Measurements from ENCODE around the gene SUGP2. TPM values are rescaled to one million over a fixed set of nuclear protein-coding genes. Genes with fewer than 3 reads are reported as not detected.

Gene SUGP2
- total RNA-seq, 1 donor from 2014 or later = 11.0 TPM

DNA sequence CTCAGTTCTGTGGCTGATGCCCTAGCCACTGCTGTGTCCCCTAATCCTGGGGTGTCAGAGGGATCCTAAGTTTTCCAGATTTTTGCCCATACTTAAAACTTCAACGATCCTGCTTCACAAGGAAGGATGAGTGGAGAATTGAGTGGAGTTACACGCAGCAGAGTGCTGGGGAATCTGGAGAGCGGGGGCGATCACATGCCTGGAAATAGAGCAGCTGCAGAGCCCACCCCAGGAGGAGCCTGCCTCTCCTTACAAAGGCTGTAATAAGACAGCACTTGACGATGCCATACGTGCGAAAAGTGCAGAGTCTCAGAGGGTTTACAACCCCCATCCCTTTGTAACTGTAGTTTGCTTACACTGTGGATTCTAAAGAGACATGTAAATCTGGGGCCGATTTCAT lies 40.6 kb downstream of the SUGP2 start:
- DNase-seq (ENCODE audit: low read depth in 2 of 2) = no peak

DNA sequence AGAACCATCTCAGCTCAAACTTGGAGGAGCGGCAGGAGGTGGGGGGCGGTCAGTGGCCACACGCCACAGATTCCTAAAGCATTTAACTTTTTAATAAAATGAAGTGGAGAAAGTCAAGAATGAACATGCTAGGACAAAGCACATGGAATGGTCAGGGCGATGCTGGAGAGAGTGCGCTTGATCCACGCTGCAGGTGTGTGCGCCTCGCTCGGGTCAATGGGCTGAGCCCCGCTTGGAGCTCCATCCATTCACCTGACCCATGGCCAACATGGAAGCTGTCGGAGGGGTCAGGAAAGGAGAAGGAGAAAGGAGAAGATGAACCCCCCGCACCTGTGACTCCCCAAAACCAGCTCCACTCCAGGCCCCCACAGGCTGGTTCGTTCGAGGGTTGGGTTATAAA lies 41.8 kb downstream of the SUGP2 start:
- DNase-seq (ENCODE audit: low read depth in 2 of 2) = no peak

DNA sequence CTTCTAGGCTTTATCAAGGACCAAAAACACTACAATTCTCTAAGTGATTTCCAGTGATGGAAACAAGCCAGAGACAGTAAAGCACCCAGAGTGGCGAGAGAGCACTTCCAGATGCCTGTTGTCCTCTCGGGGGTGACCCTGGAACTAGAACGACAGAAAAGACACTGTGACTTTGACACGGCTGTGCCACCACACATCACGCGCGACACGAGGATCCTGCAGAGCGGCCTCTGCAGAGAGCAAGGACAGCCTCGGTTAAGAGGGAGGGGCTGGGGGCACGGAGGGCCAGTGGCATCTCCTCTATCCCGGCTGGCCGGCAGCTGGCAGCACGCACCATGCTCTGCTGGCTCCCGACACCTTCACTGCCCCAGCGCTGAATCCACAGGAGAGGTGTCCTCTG lies 42.3 kb downstream of the SUGP2 start:
- no peak for DNase-seq (ENCODE audit: low read depth in 2 of 2)

DNA sequence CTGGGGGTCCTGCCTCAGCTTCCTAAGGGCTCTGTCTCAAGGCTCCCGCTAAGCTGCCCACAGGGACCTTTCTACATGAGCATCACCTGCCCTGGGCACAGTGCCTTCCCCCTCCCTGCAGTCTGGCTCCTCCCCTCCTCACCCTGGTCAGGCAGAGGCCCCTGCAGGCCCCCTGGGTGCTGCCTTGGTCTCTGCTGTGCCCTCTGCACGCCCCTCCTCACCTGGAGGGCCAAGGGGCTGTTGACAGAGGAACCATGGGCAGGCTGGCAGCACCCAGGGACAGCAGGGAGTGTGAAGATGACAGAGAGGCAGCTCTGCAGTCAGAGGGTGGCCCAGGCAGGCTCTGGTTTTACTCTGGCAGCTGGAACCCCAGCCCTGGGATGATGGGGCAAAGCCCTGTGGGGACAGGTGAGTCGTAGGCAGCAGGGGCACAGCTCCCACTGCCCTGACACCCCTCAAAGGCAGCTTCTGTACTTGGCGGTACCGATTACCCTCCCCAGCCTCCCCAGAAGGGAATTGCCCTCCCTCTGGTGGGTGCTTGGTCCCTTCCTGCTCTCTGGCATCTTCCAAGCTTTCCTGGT lies 43.1 kb downstream of the SUGP2 start:
- DNase-seq (ENCODE audit: low read depth in 2 of 2) = no peak

DNA sequence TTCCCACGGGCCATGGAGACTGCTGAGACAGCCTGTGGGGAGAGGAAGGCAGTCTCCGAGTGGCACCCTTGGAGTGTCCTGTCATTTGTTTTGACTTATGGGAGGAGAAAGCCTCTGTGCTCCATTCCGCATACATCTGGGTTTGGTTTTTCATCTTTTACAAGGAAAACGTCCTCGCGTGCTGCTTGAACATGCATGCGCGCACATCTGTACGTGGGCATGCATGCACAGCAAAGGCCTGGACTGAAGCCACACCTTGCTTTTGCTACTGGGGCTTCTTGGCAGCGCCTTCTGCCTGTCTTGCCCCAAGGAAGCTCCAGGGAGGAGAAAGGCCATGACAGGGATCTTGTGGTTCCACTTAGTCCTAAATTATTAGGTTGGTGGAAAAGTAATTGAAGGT lies 44.0 kb downstream of the SUGP2 start:
- no peak for DNase-seq (ENCODE audit: low read depth in 2 of 2)

DNA sequence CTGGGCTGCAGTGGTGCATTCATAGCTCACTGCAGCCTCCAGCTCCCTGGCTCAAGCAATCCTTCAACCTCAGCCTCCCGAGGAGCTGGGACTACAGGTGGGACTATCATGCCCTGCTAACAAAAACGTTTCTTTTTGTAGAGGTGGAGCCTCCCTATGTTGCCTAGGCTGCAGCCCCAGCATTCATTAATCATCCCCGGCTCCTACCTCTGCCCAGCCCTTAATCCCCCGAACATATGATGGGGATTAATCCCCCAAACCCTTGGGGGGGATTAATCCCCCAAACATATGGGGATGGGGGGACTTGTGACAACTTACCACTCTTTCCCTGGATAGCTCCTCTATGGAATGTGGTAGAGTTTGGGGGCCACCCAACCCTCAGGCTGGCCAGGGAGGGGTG lies 45.9 kb downstream of the SUGP2 start:
- DNase-seq (ENCODE audit: low read depth in 2 of 2) = no peak

DNA sequence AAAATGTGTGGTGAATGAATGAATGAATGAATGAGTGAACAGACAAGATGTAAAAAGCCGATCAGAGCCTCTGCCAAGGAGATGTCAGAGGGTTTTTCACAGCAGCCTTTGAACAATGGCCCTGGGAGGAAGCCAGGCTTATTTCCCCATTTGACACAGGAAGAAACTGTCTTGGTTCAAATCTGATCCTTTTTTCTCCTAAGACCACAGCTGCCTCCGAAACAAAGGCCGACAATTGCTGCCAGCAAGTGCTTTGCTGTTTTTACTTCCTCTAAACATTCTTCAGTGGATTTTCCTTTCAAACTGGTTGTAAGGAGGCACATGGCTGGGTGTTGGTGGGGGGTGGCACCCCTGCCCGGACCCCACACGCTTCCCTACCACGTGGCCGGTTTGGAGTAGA lies 48.1 kb downstream of the SUGP2 start:
- peak in 1 of 2 donors; percentile 88 for DNase-seq (ENCODE audit: low read depth in 2 of 2)

DNA sequence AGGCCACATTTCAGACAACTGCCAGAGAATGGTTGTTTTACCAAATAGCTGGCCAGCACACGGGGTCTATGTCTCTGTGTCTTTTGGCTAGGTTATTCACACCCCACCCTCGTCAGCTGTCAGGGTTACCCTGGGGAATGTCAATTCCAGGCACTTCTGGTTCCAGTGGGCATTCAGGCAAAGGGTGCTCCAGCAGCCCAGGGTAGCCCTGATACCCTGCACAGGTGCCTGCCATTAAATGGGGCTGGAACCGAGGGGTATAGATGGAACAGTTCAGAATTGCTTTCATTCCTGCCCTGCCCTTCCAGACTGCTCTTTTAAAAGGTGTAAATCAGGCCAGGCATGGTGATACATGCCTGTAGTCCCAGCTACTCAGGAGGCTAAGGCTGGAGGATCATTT lies 49.1 kb downstream of the SUGP2 start:
- DNase-seq (ENCODE audit: low read depth in 2 of 2) = no peak

DNA sequence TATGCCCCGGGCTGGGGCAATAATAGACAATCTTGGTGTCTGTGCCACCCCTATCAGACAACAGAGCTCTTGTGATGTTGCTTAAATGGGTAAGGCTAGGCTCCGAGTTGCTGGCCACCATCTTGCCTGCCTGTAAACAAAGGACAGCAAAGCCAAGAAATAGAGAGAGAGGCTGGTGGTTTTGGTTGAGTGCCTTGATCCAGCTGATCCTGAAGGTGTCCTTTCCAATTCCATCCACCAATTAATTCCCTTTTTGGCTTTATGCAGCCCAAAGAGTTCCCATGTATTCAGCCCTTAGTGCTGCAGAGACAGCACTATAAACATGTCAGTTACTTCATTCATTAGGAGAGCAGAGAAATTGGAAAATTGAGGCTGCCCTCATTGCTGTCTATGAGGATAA lies 50.6 kb downstream of the SUGP2 start:
- DNase-seq (ENCODE audit: low read depth in 2 of 2) = no peak

DNA sequence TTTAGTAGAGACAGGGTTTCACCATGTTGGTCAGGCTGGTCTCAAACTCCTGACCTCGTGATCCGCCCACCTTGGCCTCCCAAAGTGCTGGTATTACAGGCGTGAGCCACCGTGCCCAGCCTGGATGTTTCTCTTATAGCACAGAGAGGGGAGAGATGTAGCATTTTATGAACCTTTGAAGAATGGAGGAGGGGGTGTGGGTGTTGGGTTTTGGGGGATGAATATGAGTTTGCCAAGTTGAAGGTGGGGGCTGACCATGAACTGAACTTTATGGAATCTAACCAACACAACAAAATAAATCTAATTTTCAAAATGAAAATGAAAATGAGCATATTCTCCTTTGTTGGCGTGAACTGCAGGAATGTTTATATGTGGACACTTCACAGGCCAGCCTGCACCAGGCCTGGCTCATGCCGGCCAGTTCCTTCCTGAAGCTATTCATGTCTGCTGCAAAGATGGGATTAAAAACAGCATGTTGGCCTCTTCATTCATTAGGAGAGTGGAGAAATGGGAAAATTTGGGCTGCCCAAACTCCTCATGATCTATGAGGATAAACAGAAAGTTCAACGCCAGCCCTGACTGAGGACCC lies 52.8 kb downstream of the SUGP2 start:
- DNase-seq (ENCODE audit: low read depth in 2 of 2) = peak in 1 of 2 donors; percentile 37

DNA sequence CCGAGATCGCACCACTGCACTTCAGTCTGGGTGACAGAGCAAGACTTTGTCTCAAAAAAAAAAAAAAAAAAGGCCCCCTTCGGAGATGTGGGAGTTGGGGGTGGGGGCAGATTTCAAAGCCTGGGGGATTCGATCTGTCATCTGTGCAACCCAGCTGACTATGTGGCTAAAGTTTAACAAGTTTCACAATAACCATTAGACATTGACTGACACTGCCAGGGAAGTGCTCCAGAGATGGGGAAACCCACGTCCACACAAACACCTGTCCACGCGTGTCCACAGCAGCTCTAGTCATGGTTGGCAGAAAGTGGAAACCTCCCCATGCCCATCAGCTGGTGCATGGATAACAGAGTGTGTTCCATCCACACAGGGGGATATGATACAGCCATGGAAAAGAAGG lies 54.7 kb downstream of the SUGP2 start:
- no peak for DNase-seq (ENCODE audit: low read depth in 2 of 2)

DNA sequence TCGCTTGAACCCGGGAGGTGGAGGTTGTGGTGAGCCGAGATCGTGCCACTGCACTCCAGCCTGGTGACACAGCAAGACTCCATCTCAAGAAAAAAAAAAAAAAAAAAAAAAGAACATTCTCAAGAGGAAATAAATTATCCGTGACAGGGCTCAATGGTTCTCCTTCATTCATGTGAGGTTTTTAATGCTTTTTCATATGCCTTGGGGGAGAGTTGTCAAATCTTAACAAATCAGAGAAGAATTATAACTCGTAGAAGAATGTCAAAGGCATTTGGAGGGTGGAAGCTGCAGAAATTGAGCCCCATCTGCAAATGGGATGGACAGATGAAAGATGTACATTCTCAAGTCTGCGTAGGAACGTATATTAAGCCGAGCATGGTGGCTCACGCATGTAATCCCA lies 57.4 kb downstream of the SUGP2 start:
- no peak for DNase-seq (ENCODE audit: low read depth in 2 of 2)

DNA sequence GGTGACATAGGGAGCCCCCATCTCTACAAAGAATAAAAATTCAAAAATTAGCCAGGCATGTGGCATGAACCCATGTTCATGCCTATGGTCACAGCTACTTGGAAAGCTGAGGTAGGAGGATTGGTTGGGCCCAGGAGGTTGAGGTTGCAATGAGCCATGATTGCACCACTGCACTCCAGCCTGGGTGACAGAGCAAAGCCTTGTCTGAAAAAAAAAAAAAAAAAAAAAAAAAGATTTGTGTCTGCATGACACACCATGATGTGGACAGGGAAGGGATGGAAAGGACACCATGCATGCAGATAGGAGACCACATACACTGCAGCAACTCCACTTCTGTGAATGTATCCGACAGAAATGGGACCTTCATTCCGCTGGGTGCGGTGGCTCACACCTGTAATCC lies 58.3 kb downstream of the SUGP2 start:
- DNase-seq (ENCODE audit: low read depth in 2 of 2) = no peak

DNA sequence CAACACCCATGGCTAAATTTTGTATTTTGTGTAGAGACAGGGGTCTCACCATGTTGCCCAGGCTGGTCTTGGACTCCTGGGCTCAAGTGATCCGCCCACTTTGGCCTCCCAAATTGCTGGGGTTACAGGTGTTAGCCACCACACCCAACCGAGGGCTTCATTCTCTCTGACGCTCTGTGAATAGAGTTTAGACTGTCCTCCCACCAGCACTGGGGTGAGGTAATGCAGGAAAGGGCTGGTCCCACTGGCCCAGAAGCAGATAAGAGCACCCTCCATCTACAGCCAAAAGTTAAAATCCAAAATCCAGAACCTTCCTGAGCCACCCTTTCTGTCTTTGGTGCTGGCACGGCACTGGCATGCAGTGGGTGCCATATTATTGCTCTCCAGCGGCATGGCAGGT lies 60.5 kb downstream of the SUGP2 start:
- no peak for DNase-seq (ENCODE audit: low read depth in 2 of 2)

DNA sequence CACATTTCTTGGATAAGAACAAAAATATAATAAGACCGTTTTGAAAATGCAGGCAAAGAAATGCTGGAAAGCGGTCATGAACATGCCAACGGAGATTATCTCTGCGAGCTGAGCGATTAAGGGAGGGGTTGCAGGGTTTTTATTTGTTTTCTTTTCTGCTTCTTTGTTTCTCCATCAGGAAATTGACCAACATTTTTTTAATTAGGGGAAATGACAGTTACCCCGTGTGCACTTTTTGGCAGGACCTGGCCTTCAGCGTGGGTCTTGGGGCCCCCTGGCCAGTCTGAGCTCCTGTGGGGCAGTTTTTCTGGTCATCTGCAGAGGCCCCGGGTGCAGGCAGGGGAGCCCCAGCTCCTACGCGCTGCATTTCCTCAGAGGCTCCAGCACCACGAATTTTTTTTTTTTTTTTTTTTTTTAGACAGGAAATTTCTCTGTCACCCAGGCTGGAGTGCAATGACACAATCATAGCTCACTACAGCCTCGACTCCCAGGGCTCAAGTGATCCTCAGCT lies 61.0 kb downstream of the SUGP2 start:
- DNase-seq (ENCODE audit: low read depth in 2 of 2) = peak; percentile 44 to 70

DNA sequence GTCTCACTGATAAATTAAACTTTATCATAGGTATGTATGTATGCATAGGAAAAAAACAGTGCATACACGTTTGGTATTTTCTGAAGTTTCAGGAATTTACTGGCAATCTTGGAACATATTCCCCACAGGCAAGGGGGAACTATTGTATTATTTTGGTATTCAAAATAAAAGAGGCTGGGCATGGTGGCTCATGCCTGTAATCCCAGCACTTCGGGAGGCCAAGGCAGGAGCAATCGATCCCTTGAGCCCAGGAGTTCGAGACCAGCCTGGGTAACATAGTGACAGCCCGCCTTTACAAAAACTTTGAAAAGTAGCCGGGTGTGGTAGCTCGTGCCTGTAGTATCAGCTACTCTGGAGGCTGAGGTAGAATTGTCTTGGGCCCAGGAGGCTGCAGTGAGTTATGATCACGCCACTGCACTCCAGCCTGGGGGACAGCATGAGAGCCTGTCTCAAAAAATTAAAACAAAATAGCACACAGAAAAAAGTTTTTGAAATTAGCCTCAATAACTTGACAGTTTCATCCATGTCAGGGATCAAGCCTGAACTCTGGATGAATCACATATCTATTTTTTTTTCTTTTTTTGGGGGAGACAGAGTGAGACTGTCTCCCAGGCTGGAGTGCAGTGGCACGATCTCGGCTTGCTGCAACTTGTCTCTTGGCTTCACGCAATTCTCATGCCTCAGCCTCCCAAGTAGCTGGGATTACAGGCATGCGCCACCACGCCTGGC lies 63.2 kb downstream of the SUGP2 start:
- DNase-seq (ENCODE audit: low read depth in 2 of 2) = no peak

DNA sequence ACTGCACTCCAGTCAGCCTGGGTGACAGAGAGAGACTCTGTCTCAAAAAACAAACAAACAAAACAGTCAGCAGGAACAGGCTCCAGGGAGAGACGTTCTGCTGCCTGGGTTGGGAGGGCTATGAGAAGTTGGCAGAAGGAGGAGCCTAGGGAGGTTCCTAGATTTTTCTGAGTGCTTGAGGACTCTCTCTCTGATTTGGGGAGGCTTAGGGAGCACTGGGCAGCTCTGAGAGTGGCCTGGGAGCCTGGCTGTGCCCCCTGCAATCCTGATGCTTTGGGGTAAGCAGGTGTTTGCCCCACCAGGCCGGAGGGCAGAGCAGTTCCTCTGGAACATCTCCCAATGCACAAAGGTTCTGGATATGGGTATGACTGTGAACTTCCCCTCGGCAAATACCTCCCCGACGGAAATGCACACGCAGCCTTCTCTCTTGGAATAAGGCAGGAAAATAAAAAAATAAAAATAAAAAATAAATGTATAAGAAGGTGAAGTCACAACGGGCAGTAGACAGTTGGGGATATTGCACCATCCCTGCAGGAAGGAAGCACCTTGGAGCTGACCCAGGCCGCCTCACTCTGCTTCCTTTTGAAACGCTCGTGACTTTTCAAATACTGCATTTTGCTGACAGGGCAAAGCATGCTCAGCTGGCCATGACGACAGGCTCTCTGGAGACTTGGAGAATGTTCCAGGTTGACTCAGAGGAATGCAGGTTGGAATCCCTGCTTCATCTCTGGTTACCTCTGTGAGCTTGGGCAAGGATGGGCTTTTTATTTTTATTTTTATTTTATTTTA lies 65.8 kb downstream of the SUGP2 start:
- DNase-seq (ENCODE audit: low read depth in 2 of 2) = peak; percentile 88 to 90

DNA sequence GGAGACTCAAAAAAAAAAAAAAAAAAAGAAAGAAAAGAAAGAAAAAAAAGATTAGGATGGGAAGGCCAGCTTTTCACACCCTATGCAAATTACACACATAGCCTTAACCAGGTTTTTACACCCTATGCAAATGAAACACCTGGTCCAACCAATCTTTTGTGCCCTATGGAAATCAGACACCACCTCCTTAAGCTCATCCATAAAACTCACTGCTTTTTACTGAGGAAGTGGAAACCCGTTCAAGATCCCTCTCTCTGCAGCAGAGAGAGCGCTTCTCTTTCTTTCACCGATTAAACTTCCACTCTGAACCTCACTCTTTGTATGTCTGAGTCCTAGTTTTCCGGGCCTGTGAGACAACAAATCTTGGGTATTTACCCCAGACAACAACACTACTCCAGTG lies 67.0 kb downstream of the SUGP2 start:
- DNase-seq (ENCODE audit: low read depth in 2 of 2) = no peak

DNA sequence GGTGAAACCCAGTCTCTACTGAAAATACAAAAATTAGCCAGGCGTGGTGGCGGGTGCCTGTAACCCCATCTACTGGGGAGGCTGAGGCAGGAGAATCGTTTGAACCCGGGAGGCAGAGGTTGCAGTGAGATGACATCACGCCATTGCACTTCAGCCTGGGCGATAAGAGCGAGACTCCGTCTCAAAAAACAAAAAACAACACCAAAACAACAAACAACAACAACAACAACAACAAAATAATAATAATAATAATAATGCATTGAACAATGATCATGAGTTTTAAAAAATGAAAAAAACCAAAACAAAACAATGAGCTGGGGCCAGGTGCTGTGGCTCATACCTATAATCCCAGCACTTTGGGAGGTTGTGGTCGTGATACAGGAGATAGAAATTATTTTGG lies 69.2 kb downstream of the SUGP2 start:
- no peak for DNase-seq (ENCODE audit: low read depth in 2 of 2)

DNA sequence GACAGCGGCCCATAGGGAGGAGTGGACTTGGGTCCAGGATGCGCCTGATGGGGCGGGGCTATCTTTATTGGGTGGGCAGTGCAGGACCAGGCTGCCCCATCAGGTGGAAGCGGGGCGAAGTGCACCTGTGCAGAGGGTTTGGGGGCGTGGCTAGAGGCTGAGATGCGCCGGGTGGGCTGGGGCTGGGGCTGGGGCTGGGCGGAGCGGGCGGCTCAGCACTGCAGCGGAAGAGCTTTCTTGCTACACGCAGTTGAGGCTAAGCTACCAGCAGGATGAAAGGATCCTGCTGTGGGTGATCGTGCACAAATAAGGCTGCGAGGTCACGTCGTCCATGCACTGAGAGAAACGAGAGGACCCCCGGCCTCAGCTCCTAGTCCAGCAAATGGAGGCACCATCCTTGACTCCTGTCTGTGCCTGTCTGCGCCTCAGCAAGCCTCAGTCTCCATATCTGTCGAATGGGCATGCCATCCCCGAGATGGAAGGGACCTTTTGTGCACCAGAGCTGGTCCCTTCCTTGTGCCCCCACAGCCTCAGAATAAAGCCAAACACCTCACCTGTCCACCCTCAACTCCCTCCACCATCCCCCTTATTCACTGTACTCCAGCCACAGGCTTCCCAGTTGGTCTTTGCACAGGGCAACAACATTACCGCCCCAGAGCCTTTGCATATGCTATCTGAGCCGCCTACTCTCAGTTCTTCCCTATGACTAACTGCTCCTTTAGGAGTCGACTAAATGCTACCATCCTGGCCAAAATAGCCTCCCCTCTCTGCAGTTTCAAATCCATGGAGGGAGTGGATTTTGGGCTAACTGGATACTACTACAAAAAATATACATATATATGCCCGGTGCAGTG lies 71.3 kb downstream of the SUGP2 start:
- no peak for DNase-seq (ENCODE audit: low read depth in 2 of 2)

DNA sequence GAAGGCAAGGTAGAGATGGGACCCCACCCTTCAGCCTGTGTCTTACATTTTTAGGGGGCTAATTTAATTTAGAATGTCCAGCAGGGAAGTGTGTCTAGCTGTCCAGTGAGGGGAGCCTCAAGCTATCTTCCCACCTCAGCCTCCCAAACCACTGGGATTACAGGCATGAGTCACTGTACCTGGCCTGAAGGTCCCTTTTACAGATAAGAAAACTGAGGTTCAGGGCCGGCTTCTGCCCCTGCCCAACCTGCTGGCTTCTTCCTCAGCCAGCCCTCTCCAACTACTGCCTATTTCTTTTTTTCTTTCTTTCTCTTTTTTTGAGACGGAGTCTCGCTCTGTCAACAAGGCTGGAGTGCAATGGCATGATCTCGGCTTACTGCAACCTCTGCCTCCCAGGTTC lies 72.9 kb downstream of the SUGP2 start:
- no peak for DNase-seq (ENCODE audit: low read depth in 2 of 2)

Measured in dermis microvascular lymphatic vessel endothelial cell (primary cell).